Upper lobe of left lung (tissue), 6 donors: Measurements from ENCODE around the gene PEPD. TPM values are rescaled to one million over a fixed set of nuclear protein-coding genes. Genes with fewer than 3 reads are reported as not detected.

Experiments
- ATAC-seq, 2 donors: fragments of 200-7000 bp; cut with Tn5 transposase; one replicate each; pipeline ENCODE4 v1.9.1; 2022; ENCODE audit warnings: mild to moderate bottlenecking in 2 of 2, moderate library complexity in 2 of 2; ENCODE audit not compliant: low FRiP score in 2 of 2
- DNase-seq, 2 donors: peaks; one replicate each; pipeline ENCODE4 v3.0.0-alpha.2; 2019 to 2020
- H3K27ac ChIP-seq, 4 donors: fragments of 200-600 bp; sonication (generic); one replicate each; pipeline ENCODE4 v1.5.1; 2016 to 2019
- H3K27me3 ChIP-seq, 4 donors: fragments of 200-600 bp; sonication (generic); one replicate each; pipeline ENCODE4 v1.5.1; 2017 to 2019
- H3K36me3 ChIP-seq, 4 donors: fragments of 200-600 bp; sonication (generic); one replicate each; pipeline ENCODE4 v1.5.1; 2016 to 2019
- H3K4me1 ChIP-seq, 4 donors: fragments of 200-600 bp; sonication (generic); one replicate each; pipeline ENCODE4 v1.5.1; 2018 to 2019
- H3K4me3 ChIP-seq, 4 donors: fragments of 200-600 bp; sonication (generic); one replicate each; pipeline ENCODE4 v1.5.1; 2017 to 2019; ENCODE audit warnings: mild to moderate bottlenecking in 2 of 4, moderate library complexity in 1 of 4
- H3K9me3 ChIP-seq, 4 donors: fragments of 200-600 bp; sonication (generic); one replicate each; pipeline ENCODE4 v1.5.1; 2018 to 2019
- EP300 ChIP-seq, 4 donors: sonication (generic); formaldehyde crosslinking; IDR thresholded peaks; one replicate each; pipeline ENCODE4 v1.5.1; 2017; ENCODE audit warnings: antibody characterized with exemption in 4 of 4, control low read depth in 2 of 4
- POLR2A ChIP-seq, 4 donors: fragments of 450-650 bp; IDR thresholded peaks; one replicate each; pipeline ENCODE4 v1.5.1; 2016 to 2017; ENCODE audit warnings: antibody characterized with exemption in 4 of 4, mild to moderate bottlenecking in 2 of 4
- POLR2AphosphoS5 ChIP-seq, 2 donors: sonication (generic); formaldehyde crosslinking; IDR thresholded peaks; one replicate each; pipeline ENCODE4 v1.5.1; 2017; ENCODE audit warnings: antibody characterized with exemption in 2 of 2
- WGBS, 2 donors: methylation state at CpG; one replicate each; pipeline ENCODE4 v1.1.5; 2017 to 2018; 5-methylcytosine and 5-hydroxymethylcytosine counted together
- total RNA-seq, 6 donors: library from RNA; depleted of rRNA in 4 of 6; stranded (reverse); fragments of >200 nt in 4 of 6; gene quantifications; one replicate each; pipeline versions ENCODE4 v1.1.0 to v1.2.1, GENCODE V29; 2016 to 2021
- TF ChIP-seq, protein P1 (sequence below), 6 experiments: fragments of 450-650 bp in 4 of 6; fragments of 200-600 bp in 2 of 6; sonication (generic) in 2 of 6; IDR thresholded peaks; one replicate each; pipeline ENCODE4 v1.5.1; 2016 to 2019; ENCODE audit warnings: antibody characterized with exemption in 6 of 6
- donor health status: DM: no; HTN: no; CAD: no; lungs with moderate emphysema.
- donor health status: DM: no; HTN: yes; CAD: no; lungs with severe emphysema.

PEPD gene
- total RNA-seq, 6 donors from 2014 or later = 30.4 to 106 (median 80.6) TPM

DNA sequence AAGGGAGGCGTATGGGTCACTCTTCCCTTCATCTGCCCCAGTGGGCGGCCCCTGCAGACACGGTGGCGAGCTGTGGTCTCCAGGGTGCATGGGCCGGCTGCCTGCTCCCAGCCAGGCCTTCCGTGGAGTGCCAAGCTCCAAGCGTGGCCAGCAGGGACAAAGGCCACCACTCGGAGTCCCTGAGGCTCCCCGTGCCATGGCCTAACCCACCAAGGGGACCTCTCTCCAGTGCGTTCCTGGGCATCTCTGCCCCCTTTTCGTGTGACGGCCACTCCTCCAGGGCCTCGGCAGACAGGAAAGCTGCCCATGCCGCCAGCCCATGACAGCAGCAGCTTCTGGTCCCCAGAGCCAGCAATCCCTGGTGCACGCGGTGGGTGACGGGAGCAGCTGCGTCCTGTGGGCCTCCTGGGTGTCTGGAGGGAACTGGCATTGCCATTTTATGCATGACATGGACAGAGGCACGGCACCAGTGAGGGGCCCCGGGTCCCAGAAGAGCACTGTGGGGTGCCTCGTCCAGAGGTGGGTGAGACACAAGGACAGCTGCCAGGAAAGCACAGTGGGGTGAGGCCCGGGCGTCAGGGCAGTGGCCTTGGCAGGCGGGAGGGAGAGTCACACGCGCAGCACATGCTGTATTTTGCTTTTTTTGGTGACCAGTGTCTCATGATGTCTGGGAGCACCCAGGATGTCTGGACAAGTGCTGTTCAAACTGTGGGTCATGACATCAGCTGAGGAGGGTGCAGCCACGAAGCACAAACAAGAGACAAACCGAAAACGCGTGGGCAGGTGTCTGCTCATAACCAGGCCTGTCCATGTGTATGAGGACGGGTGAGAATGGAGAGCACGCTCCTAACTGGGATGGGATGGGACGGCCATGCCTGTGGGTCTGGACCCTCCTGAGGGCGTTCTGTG is 115.8 kb downstream of the PEPD start:
- peak in 1 of 2 donors; percentile 75 for DNase-seq
- H3K27ac ChIP-seq = no peak overlapping the region
- H3K36me3 ChIP-seq = peaks cover 0 to 10% (median 5%) of the 10 kb centered on the region in 4 donors
- no peaks in the 10 kb centered on the region for H3K27me3 ChIP-seq
- H3K4me1 ChIP-seq = peaks cover 0 to 16% (median 13%) of the 10 kb centered on the region in 4 donors
- no peak overlapping the region for H3K4me3 ChIP-seq
- ATAC-seq = no peak
- WGBS, 2 donors = 90 to 91% methylated on average over 12 to 34 of the region's 34 CpGs
- TF ChIP-seq, protein P1, sequence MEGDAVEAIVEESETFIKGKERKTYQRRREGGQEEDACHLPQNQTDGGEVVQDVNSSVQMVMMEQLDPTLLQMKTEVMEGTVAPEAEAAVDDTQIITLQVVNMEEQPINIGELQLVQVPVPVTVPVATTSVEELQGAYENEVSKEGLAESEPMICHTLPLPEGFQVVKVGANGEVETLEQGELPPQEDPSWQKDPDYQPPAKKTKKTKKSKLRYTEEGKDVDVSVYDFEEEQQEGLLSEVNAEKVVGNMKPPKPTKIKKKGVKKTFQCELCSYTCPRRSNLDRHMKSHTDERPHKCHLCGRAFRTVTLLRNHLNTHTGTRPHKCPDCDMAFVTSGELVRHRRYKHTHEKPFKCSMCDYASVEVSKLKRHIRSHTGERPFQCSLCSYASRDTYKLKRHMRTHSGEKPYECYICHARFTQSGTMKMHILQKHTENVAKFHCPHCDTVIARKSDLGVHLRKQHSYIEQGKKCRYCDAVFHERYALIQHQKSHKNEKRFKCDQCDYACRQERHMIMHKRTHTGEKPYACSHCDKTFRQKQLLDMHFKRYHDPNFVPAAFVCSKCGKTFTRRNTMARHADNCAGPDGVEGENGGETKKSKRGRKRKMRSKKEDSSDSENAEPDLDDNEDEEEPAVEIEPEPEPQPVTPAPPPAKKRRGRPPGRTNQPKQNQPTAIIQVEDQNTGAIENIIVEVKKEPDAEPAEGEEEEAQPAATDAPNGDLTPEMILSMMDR (IDR thresholded peaks at IDR 0.05) = no peak
- TF ChIP-seq EP300 (IDR thresholded peaks at IDR 0.05) (no peak), POLR2AphosphoS5 (IDR thresholded peaks at IDR 0.05) (no peak), POLR2A (IDR thresholded peaks at IDR 0.05) (no peak)
- no peaks in the 10 kb centered on the region for H3K9me3 ChIP-seq

DNA sequence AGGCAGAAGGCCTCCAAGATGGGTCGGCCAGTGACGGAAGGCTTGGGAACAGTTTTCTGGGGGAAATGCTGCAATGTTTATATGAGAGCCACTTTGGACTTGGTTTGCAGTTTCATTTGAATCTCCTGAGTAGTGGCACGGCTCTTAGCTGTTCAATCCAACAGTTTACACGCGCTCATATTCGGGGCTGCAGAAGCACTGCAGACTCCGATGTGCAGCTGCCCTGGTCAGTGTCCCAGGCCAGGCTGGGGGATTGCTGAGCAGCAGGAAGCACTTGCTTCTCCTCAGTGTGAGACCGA is 116.4 kb downstream of the PEPD start:
- 78 to 97% methylated on average over 7 to 8 of the region's 8 CpGs for WGBS, 2 donors
- no peak for ATAC-seq
- TF ChIP-seq EP300 (IDR thresholded peaks at IDR 0.05) (no peak), POLR2A (IDR thresholded peaks at IDR 0.05) (no peak), POLR2AphosphoS5 (IDR thresholded peaks at IDR 0.05) (no peak)
- TF ChIP-seq, protein P1 (IDR thresholded peaks at IDR 0.05) = no peak

DNA sequence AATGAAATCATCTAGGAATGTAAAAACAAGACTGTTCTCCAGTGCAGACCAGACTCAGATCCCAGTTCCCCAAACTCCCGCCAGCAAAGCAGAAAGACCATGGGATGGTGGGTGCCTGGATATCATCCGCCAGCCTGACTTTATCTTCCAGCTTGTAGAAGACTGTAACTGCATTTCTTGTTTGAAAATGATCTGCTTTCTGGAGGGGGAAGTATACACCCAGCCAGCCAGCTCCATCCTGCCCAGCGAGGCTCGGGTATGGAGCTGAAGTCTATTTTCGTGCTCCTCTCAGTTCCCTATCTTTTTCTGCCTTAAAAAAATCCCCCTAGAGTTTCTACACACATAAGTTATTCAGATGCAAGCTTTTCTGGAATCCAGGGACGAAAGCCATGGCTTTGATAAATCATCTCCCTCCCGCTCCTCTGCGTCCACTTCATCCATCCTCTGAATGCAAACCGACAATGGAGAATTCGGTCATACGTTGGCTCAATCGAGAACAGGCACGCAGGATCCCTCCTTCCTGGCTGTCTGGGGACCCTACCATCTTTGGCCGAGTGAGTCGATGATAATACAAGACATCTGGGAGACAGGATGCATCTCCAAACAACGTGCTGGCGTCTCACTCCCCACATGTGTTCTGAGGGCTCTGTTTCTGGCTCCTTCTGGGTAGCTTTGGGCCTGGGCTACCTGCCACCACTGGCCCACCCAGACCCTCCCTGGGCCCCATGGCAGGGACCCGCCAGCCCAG is 116.9 kb downstream of the PEPD start:
- H3K36me3 ChIP-seq = peaks cover 0 to under 1% (median 0%) of the 10 kb centered on the region in 4 donors
- no peaks in the 10 kb centered on the region for H3K27me3 ChIP-seq
- peaks cover 0 to 16% (median 13%) of the 10 kb centered on the region in 4 donors for H3K4me1 ChIP-seq
- no peak overlapping the region for H3K4me3 ChIP-seq
- ATAC-seq (no peak), DNase-seq (peak in 1 of 2 donors; percentile 55)
- WGBS, 2 donors = 73 to 74% methylated on average over 13 to 18 of the region's 18 CpGs
- H3K27ac ChIP-seq = no peak overlapping the region
- H3K9me3 ChIP-seq = no peaks in the 10 kb centered on the region
- TF ChIP-seq, protein P1 (IDR thresholded peaks at IDR 0.05) = no peak
- TF ChIP-seq POLR2A (IDR thresholded peaks at IDR 0.05) = no peak
- no peak for TF ChIP-seq POLR2AphosphoS5 (IDR thresholded peaks at IDR 0.05)
- TF ChIP-seq EP300 (IDR thresholded peaks at IDR 0.05) = no peak

More for the DNA sequence above, 116.4 kb downstream of the PEPD start:
- Histone ChIP-seq H3K9me3 (no peaks in the 10 kb centered on the region), H3K36me3 (peaks cover 0 to 5% (median 2%) of the 10 kb centered on the region in 4 donors), H3K4me1 (peaks cover 0 to 16% (median 13%) of the 10 kb centered on the region in 4 donors), H3K27ac (no peak overlapping the region), H3K27me3 (no peaks in the 10 kb centered on the region), H3K4me3 (no peak overlapping the region)
- DNase-seq = no peak

DNA sequence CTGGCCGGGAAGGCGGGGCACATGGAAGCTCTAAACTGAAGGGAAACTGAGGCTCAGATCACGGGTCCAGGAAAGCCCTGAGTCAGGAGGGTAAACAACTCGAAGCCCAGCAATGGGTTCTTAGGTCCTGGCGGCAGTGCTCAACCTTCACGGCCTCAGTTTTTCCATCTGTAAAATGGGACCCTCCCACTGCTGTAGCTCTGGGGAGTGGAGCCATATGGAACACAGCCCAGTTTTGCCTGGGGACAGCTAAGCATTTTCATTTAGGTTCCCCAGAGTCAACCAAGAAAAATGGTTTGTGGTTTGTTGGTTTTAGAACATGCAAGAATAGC is 117.7 kb downstream of the PEPD start:
- Histone ChIP-seq H3K9me3 (no peaks in the 10 kb centered on the region), H3K27me3 (no peaks in the 10 kb centered on the region), H3K4me3 (no peak overlapping the region), H3K36me3 (peaks cover 0 to 5% (median 0%) of the 10 kb centered on the region in 4 donors), H3K4me1 (peaks cover 0 to 18% (median 15%) of the 10 kb centered on the region in 4 donors), H3K27ac (peak overlapping the region in 3 of 4 donors; percentile 18 to 70 (median 69))
- ATAC-seq (no peak), DNase-seq (no peak)
- TF ChIP-seq, protein P1 (IDR thresholded peaks at IDR 0.05) = no peak
- 75% methylated on average over 6 of the region's 6 CpGs; no CpG with 5 or more reads in 1 of the 2 donors for WGBS, 2 donors
